Gastrocnemius medialis (tissue), 4 donors: Measurements from ENCODE around the gene POLA1. TPM values are rescaled to one million over a fixed set of nuclear protein-coding genes. Genes with fewer than 3 reads are reported as not detected.

Experiments
- ATAC-seq, 2 donors: fragments of 150-250 bp; one replicate each; pipeline ENCODE4 v1.9.1; 2016
- DNase-seq, 2 donors: peaks; one replicate each; pipeline ENCODE4 v3.0.0-alpha.2; 2019
- H3K27ac ChIP-seq, 4 donors: fragments of 200-600 bp; sonication (generic); 1 replicate in 1 of 4; 2 replicates in 3 of 4; pipeline ENCODE4 v1.5.1; 2016 to 2018; ENCODE audit warnings: mild to moderate bottlenecking in 2 of 4, moderate library complexity in 1 of 4
- H3K27me3 ChIP-seq, 3 donors: fragments of 200-600 bp; sonication (generic) in 2 of 3; 1 replicate in 1 of 3; 2 replicates in 2 of 3; pipeline versions ENCODE4 v1.5.1 to v1.6.0; 2016 to 2019; ENCODE audit warnings: mild to moderate bottlenecking in 1 of 3, moderate library complexity in 1 of 3
- H3K36me3 ChIP-seq, 2 donors: fragments of 200-600 bp; sonication (generic) in 1 of 2; one replicate each; pipeline ENCODE4 v1.5.1; 2017 to 2018
- H3K4me1 ChIP-seq, 2 donors: fragments of 200-600 bp; sonication (generic) in 1 of 2; one replicate each; pipeline ENCODE4 v1.5.1; 2016 to 2017; ENCODE audit warnings: mild to moderate bottlenecking in 2 of 2
- H3K4me3 ChIP-seq, 4 donors: fragments of 200-600 bp; sonication (generic) in 3 of 4; 1 replicate in 1 of 4; 2 replicates in 3 of 4; pipeline ENCODE4 v1.5.1; 2016 to 2019; ENCODE audit warnings: mild to moderate bottlenecking in 2 of 4
- H3K9me3 ChIP-seq, 3 donors: fragments of 200-600 bp; sonication (generic) in 2 of 3; 1 replicate in 1 of 3; 2 replicates in 2 of 3; pipeline ENCODE4 v1.5.1; 2016 to 2019
- CTCF ChIP-seq, 5 experiments: fragments of 450-650 bp in 3 of 5; fragments of 200-600 bp in 2 of 5; sonication (generic) in 2 of 5; IDR thresholded peaks in 4 of 5; conservative IDR thresholded peaks in 1 of 5; 1 replicate in 4 of 5; 2 replicates in 1 of 5; pipeline ENCODE4 v1.5.1; 2016 to 2019; ENCODE audit warnings: antibody characterized with exemption in 5 of 5, mild to moderate bottlenecking in 3 of 5, moderate library complexity in 3 of 5
- POLR2A ChIP-seq, 2 donors: fragments of 450-650 bp; IDR thresholded peaks; one replicate each; pipeline ENCODE4 v1.6.1; 2017; ENCODE audit warnings: antibody characterized with exemption in 2 of 2, mild to moderate bottlenecking in 2 of 2, moderate library complexity in 2 of 2
- in situ Hi-C, 4 donors: fragments of 200-750 bp; cut with MboI; loops; one replicate each; pipeline versions ENCODE4 v1.15.0 to v1.8.0; 2017; ENCODE audit warnings: low sequenced_read_pairs in 4 of 4
- intact Hi-C: fragments of 100-400 bp; cut with DNase I; formaldehyde crosslinking; loops from one replicate; pipeline ENCODE4 v1.15.1; 2023; ENCODE audit warnings: low total_unique reads
- total RNA-seq, 4 donors: library from RNA; depleted of rRNA; stranded (reverse); fragments of >200 nt; gene quantifications; one replicate each; pipeline versions ENCODE4 v1.1.0 to v1.2.3, GENCODE V29; 2016

POLA1 gene
- total RNA-seq, 4 donors from 2014 or later, result 5.2 to 9.6 (median 6.9) TPM

DNA sequence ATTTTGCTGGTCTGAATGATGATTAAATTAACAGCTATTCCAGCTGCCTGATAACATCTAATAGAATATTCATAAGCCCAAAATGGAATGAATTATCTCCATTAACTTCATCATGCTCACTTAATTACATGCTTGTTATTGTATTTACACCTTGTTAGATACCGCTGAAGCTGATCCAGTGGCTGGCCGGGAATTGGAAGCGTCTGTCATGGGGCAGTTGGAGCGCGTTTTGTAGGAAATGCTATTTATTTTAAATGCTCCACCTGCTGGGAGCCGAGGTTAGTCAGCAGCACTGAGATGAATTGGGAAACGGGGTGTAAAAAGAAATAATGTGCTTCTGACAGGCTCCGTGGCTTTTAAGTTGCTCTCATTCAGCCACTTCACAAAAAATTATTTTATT is 296.8 kb downstream of the POLA1 start:
- DNase-seq (no peak), ATAC-seq (no peak)
- in situ Hi-C loops, result no loop called here

DNA sequence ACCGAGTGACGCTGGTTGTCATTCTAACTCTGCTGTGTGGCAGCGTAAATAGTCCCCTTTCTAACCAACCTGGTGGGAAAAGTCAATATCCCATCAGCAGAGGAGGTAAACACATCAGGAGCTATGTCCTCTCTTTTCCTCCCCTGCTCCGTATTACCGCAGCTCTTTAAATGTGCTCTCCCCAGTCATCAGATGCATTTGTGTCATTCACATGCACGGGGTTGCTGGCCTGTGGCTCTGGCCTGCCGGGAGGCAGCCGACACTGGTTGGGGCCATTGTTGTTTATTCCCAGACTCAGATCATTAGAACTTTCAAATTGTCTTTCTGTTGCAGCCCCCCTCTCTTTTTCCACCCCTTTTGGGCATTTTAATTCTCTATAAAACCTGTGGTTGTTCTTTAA is 300.2 kb downstream of the POLA1 start:
- intact Hi-C loops (no loop called here), in situ Hi-C loops (no loop called here)
- ATAC-seq, result no peak

More for the DNA sequence above, 296.8 kb downstream of the POLA1 start:
- Histone ChIP-seq H3K27me3 (peaks cover 0 to 3% (median 0%) of the 10 kb centered on the region in 3 donors), H3K4me3 (no peak overlapping the region), H3K27ac (no peak overlapping the region), H3K4me1 (no peaks in the 10 kb centered on the region), H3K9me3 (no peaks in the 10 kb centered on the region), H3K36me3 (no peaks in the 10 kb centered on the region)
- intact Hi-C loops, result no loop called here
- TF ChIP-seq POLR2A (IDR thresholded peaks at IDR 0.05), result no peak
- TF ChIP-seq CTCF (IDR thresholded peaks at IDR 0.05 in 4 of 5, conservative IDR thresholded peaks at IDR 0.05 in 1 of 5), result no peak

GRCh38 chrX:24996096-24996709 is 302.5 kb downstream of the POLA1 start:
- intact Hi-C loops, result no loop called here
- Histone ChIP-seq H3K4me3 (no peak overlapping the region), H3K4me1 (no peaks in the 10 kb centered on the region), H3K27ac (no peak overlapping the region), H3K9me3 (no peaks in the 10 kb centered on the region), H3K27me3 (peaks cover 0 to 7% (median 0%) of the 10 kb centered on the region in 3 donors), H3K36me3 (no peaks in the 10 kb centered on the region)
- ATAC-seq (no peak), DNase-seq (no peak)
- no peak for TF ChIP-seq POLR2A (IDR thresholded peaks at IDR 0.05)
- in situ Hi-C loops, result no loop called here

More for the DNA sequence above, 300.2 kb downstream of the POLA1 start:
- H3K4me3 ChIP-seq, result no peak overlapping the region
- no peaks in the 10 kb centered on the region for H3K4me1 ChIP-seq
- no peak for TF ChIP-seq POLR2A (IDR thresholded peaks at IDR 0.05)
- no peak for TF ChIP-seq CTCF (IDR thresholded peaks at IDR 0.05 in 4 of 5, conservative IDR thresholded peaks at IDR 0.05 in 1 of 5)
- H3K9me3 ChIP-seq, result no peaks in the 10 kb centered on the region
- no peak overlapping the region for H3K27ac ChIP-seq
- no peak for DNase-seq
- H3K36me3 ChIP-seq, result no peaks in the 10 kb centered on the region
- peaks cover 0 to 3% (median 0%) of the 10 kb centered on the region in 3 donors for H3K27me3 ChIP-seq

GRCh38 chrX:24999511-24999910 is 305.8 kb downstream of the POLA1 start:
- TF ChIP-seq POLR2A (IDR thresholded peaks at IDR 0.05) (no peak), CTCF (IDR thresholded peaks at IDR 0.05 in 4 of 5, conservative IDR thresholded peaks at IDR 0.05 in 1 of 5) (no peak)
- no peaks in the 10 kb centered on the region for H3K36me3 ChIP-seq
- no peak overlapping the region for H3K27ac ChIP-seq
- intact Hi-C loops (no loop called here), in situ Hi-C loops (no loop called here)
- no peaks in the 10 kb centered on the region for H3K4me1 ChIP-seq
- DNase-seq (no peak), ATAC-seq (no peak)
- no peaks in the 10 kb centered on the region for H3K9me3 ChIP-seq
- H3K27me3 ChIP-seq, result peaks cover 0 to 4% (median 4%) of the 10 kb centered on the region in 3 donors
- H3K4me3 ChIP-seq, result no peak overlapping the region

- Histone ChIP-seq H3K27me3 (peaks cover 0 to 19% (median 11%) of the 10 kb centered on the region in 3 donors), H3K27ac (peak overlapping the region in 1 of 4 donors; percentile 37), H3K36me3 (no peaks in the 10 kb centered on the region), H3K4me3 (no peak overlapping the region), H3K9me3 (no peaks in the 10 kb centered on the region), H3K4me1 (no peaks in the 10 kb centered on the region)
- intact Hi-C loops, result no loop called here
- ATAC-seq, result no peak
- in situ Hi-C loops, result loop anchor here in 2 of 4 donors (25.0 kb wide), 1 partner anchor 165 kb away; no protein-coding TSS in a partner anchor
- TF ChIP-seq CTCF (IDR thresholded peaks at IDR 0.05 in 4 of 5, conservative IDR thresholded peaks at IDR 0.05 in 1 of 5), result no peak
- TF ChIP-seq POLR2A (IDR thresholded peaks at IDR 0.05), result no peak
- DNase-seq, result no peak
Measured at GRCh38 chrX:25001808-25002660, 308.3 kb downstream of the POLA1 start.
